IPS-15b (cell line): ENCODE results near the gene FTCD.
A peak's percentile ranks its signal among the peaks of the same experiment; 100 is the strongest.
"Not testable (repeated sequence)": the region's sequence is repeated elsewhere in the genome, so short reads cannot be mapped to it uniquely, and the experiment has no call there.

Experiments used
- H3K27me3 ChIP-seq: one replicate; pipeline ENCODE4 v1.6.1; 2013; ENCODE audit warnings: low read length; ENCODE audit not compliant: control insufficient read depth, insufficient read depth
- H3K36me3 ChIP-seq: one replicate; pipeline ENCODE4 v1.6.1; 2013; ENCODE audit warnings: low read length; ENCODE audit not compliant: control insufficient read depth, insufficient read depth
- H3K4me1 ChIP-seq: one replicate; pipeline ENCODE4 v1.6.1; 2013; ENCODE audit warnings: mild to moderate bottlenecking, low read length; ENCODE audit not compliant: control insufficient read depth, insufficient read depth
- H3K4me3 ChIP-seq: one replicate; pipeline ENCODE4 v1.5.1; 2013; ENCODE audit warnings: low read depth, low read length
- H3K9ac ChIP-seq: one replicate; pipeline ENCODE4 v1.6.1; 2013; ENCODE audit warnings: low read depth, mild to moderate bottlenecking, low read length
- H3K9me3 ChIP-seq: one replicate; pipeline ENCODE4 v1.6.1; 2013; ENCODE audit warnings: mild to moderate bottlenecking, low read length; ENCODE audit not compliant: control insufficient read depth, insufficient read depth

FTCD gene

DNA sequence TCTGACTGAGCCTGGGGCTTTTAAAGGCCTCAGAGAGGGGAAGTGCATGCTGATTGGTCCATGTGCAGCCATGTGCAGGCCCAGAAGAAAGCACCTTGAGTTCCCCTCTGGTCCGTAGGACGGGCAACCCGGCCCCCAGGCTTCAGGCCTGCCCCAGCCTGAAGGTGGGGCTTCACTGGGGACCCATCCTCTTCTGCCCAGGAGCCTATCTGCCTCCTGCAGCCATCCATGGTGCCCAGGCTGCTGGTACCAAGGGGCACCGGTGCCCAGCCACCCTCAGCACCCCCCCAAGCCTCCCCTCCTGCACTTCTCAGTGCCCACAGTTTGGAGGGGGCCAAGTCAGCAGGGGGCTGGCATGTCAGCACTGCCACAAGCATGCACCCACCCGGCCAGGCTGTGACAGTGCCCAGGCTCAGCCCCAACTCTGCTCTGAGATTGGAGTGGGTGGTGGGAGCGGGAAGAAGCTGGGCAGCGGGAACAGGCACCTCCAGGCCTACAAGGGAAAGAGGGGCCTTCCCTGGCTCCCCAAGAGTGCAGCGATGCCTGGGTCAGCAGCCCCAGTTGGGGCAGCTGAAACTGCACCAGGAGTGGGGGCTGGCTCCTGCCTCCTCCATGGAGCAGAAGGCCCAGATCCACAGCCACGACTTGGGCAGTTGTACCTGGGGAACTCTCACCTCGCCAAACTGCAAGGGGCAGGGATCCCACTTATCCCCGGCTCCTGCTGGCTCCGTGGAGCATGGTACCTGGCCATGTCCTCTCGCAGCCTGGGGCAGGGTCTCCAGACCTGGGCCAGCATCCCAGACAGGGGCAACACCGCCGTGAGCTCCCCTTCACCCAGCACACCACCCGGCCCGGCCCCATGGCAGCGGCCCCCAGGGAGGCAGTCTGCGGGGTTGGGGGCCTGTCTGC, 45.8 kb downstream of the FTCD start:
- no peaks in the 10 kb centered on the region for H3K4me1 ChIP-seq
- H3K36me3 ChIP-seq = peaks cover 22% of the 10 kb centered on the region
- H3K4me3 ChIP-seq = no peak overlapping the region
- no peak overlapping the region for H3K9ac ChIP-seq
- H3K9me3 ChIP-seq = no peaks in the 10 kb centered on the region
- H3K27me3 ChIP-seq = no peaks in the 10 kb centered on the region

DNA sequence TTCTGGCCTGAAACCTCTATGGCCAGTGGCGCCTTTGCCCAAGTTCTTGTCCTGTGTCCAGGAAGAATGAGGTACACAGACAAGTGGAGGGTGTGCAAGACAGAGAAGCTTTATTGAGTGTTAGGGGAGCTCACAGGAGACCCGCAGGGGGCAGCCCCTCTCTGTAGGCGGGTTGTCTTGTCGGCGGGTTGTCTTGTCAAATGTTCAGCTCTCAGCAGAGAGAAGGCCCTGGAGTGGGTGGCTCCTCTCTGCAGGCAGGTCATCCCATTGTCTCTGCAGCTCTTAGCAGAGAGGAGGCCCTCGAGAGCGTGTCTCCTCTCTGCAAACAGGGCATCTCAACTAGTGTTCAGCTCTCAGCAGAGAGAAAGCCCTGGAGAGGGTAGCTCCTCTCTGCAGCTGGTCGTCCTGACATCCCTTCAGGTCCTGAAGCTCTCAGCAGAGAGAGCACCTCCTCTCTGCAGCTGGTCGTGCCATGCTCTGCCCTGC, 46.5 kb downstream of the FTCD start:
- no peaks in the 10 kb centered on the region for H3K9me3 ChIP-seq
- no peaks in the 10 kb centered on the region for H3K4me1 ChIP-seq
- H3K4me3 ChIP-seq = no peak overlapping the region
- H3K27me3 ChIP-seq = no peaks in the 10 kb centered on the region
- peaks cover 22% of the 10 kb centered on the region for H3K36me3 ChIP-seq
- no peak overlapping the region for H3K9ac ChIP-seq

DNA sequence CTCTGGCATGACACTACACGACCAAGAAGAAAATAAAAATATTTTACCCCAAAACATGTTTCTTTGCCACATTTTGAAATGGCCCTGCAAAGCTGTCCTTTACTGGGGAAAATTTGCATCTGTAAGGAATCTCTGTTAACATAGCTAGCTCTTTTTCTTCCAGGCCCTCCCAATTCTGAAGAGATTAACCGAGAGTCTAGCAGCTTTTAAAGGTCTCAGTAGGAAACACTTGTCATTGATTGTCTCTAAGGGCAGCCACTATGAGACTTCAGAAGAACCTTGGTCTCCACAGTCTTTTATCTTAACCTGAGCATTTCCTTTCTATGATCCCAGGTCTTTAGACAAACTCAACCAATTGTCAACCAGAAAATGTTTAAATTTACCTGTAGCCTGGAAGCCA, 48.0 kb downstream of the FTCD start:
- not testable (repeated sequence) for H3K4me3 ChIP-seq, H3K9me3 ChIP-seq, H3K4me1 ChIP-seq, H3K36me3 ChIP-seq, H3K27me3 ChIP-seq, H3K9ac ChIP-seq

DNA sequence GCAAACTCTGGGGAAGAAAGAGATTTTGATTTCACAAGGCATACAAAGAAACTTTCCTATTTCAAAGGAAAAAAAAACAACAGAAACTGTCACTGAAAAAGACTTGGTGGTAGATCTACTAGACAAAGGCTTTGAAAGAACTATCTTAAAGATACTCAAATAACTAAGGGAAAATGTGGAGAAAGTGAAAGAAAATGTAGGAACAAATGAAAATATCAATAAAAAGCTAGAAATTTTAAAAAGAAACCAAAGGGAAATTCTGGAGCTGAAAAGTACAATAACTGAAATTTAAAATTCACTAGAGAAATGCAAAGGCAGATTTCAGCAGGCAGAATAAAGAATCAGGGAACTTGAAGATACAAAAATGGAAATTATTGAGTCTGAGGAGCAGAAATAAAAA, 51.3 kb downstream of the FTCD start:
- Histone ChIP-seq H3K4me1 (no peaks in the 10 kb centered on the region), H3K27me3 (no peaks in the 10 kb centered on the region), H3K9ac (no peak overlapping the region), H3K36me3 (no peaks in the 10 kb centered on the region), H3K9me3 (no peaks in the 10 kb centered on the region), H3K4me3 (no peak overlapping the region)

DNA sequence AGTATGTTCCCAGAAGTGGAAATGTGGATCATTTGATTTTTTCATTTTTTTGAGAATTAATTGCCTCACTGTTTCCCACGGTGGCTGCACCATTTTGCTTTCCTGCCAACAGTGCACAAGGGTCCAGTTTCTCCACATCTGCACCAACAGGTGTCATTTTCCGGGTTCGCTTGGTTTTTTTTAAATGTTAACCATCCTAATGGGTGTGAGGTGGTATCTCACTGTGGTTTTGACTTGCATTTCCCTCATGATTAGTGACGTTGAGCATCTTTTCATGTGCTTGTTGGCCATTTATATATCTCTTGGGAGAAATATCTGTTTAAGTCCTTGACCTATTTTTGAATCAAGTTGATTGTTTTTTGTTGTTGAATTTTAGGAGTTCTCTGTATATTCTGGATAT, 54.5 kb downstream of the FTCD start:
- Histone ChIP-seq H3K36me3 (no peaks in the 10 kb centered on the region), H3K9me3 (no peaks in the 10 kb centered on the region), H3K4me3 (no peak overlapping the region), H3K4me1 (no peaks in the 10 kb centered on the region), H3K27me3 (peaks cover 6% of the 10 kb centered on the region), H3K9ac (no peak overlapping the region)

DNA sequence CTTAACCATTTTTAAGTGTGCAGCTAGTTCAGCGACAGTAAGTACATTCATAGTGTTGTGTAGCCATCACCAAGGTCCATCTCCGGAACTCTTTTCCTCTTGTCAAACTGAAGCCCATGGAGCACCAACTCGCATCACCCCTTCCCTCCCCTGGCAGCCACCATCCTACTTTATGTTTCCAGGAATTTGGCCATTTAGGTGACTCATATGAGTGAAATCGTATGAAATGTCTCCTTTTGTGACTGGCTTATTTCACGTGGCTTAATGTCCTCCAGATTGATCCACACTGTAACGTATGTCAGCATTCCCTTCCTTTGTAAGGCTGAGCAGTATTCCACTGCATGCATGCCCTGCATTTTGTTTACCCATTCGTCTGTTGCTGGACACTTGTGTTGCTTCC, 55.0 kb downstream of the FTCD start:
- Histone ChIP-seq H3K9ac (no peak overlapping the region), H3K9me3 (no peaks in the 10 kb centered on the region), H3K36me3 (no peaks in the 10 kb centered on the region), H3K4me1 (no peaks in the 10 kb centered on the region), H3K4me3 (no peak overlapping the region), H3K27me3 (peaks cover 6% of the 10 kb centered on the region)

DNA sequence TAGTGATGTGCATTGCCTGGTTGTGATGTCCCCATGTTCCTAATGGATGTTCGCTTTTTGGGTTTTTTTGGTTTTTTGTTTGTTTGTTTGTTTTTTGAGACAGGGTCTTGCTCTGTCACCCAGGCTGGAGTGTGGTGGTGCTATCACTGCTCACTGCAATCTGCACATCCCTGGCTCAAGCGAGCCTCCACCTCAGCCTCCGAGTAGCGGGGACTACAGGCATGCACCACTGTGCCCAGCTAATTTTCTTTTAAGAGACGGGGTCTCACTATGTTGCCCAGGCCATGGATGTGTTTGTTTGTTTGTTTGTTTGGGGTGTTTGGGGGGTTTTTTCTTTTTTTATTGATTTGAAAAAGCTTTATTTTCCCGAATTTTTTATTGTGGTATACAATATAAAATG, 55.4 kb downstream of the FTCD start:
- H3K36me3 ChIP-seq = no peaks in the 10 kb centered on the region
- no peak overlapping the region for H3K9ac ChIP-seq
- H3K9me3 ChIP-seq = no peaks in the 10 kb centered on the region
- peaks cover 6% of the 10 kb centered on the region for H3K27me3 ChIP-seq
- no peaks in the 10 kb centered on the region for H3K4me1 ChIP-seq
- H3K4me3 ChIP-seq = no peak overlapping the region

DNA sequence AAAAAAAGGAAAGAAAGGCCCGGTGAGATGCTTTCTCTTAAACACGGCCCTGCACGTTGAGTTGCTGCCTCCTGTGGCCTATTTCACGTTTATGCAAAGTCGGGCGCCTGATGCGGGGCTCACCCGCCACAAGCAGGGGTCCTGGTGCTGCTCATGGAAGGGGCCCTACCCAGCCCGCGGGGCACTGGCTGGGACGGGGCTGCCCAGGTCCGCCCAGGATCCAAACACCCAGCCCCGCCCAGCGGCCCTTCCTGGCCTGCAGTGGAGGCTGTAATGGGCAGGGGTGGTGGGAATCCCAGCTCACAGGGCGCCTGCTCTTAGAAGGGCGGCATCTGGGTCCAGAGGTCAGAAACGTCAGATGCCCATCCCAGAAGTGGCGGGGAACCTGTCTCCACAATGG, 55.9 kb downstream of the FTCD start:
- no peaks in the 10 kb centered on the region for H3K9me3 ChIP-seq

DNA sequence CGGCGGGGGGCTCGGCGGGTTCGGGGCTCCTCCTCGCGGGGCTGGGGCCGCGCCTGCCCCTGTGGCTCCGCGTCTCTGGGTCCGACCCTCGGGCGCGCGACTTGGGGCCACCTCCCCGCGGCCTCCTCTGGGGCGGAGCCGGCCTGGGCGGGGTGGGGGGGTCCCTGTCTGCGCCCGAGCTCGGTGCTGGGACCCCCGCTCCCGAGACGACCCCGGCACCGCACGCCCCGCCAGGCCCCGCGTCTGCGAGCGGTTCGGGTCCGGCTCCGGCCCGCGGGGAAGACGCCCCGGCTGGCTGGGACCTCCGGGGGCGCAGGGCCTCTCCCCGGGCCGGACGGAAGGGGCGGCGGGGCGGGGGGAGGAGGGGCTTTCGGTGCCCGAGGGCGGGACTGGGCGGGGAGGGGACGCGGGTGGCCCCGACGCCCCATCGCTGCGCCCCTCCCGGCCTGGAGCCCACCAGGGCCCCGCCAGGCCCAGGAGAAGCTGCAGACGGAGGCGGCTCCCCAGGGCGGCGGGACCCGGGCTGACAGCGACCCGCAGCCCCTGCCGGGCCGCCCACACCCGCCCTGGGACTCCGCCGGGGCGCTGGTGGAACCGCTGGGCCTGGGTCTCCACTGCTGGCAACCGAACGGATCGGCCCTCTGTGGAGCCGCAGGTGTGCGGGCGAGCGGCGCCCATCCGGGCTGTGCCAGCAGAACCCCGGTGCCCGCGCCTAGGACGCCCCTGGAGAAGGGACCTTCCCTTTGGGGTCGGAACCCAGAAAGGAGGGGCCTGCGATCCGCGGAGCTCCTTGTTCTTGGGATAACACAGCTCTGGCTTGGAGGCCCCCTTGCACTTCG, 56.9 kb downstream of the FTCD start:
- Histone ChIP-seq H3K4me3 (peak overlapping the region; percentile 62), H3K4me1 (no peaks in the 10 kb centered on the region)

More for the DNA sequence above, 55.9 kb downstream of the FTCD start:
- Histone ChIP-seq H3K4me1 (no peaks in the 10 kb centered on the region), H3K4me3 (peak overlapping the region; percentile 62), H3K27me3 (peaks cover 6% of the 10 kb centered on the region), H3K9ac (no peak overlapping the region), H3K36me3 (no peaks in the 10 kb centered on the region)

DNA sequence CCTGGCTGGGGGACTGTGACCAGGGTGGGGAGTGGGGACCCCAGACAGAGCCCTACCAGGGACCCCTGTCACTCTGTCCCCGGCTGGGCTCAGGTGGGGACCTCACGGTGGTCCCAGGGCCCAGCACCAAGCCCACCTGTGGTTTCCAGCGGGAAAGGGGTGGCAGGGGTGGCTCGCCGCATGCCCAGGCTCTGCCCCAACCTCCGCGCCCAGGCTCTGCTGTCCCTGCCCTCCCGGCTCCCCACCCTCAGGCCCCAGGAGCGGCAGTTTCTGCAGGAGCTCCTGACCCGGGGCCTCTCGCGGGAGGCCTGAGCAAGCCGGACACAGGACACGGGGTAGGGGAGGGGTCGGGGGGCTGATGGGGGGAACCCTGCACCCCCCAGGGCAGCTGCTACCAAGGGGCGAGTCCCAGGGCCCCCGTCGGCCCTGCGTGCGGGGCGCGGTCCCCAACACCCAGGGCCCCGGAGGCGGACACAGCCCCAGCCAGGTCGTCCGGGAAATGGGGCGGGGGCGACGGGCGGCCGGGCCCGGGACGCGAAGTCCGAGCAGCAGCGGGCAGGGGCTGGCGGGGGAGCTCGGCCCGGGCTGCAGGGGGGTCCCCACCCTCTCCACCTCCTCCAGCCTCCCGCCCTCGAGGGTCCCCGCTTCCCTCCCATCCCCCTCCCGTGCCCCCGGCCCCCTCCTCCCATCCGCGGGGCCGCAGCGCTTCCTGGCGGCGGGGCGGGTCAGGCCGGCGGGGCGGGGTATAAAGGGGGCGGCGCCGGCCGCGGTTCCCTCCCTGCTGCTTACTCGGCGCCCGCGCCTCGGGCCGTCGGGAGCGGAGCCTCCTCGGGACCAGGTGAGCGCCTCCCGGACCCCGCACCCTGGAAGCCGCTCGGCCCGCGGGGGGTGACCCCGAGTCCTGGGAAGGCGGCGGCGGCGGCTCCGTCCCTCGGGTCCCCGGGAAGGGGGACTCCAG, 57.8 kb downstream of the FTCD start, which contains the start of gene COL6A2:
COL6A2 (plus strand) TSS at position 777 of the 958 bp plus-strand sequence.
- no peak within 1 kb of the TSS for H3K9ac ChIP-seq
- H3K4me1 ChIP-seq = no peaks in the 10 kb centered on the region
- H3K4me3 ChIP-seq = peak within 1 kb of the TSS; percentile 62
- peaks cover 6% of the 10 kb centered on the region for H3K27me3 ChIP-seq
- H3K36me3 ChIP-seq = no peaks in the 10 kb centered on the region
- H3K9me3 ChIP-seq = peaks cover 10% of the 10 kb centered on the region

More for the DNA sequence above, 56.9 kb downstream of the FTCD start:
- Histone ChIP-seq H3K27me3 (peaks cover 6% of the 10 kb centered on the region), H3K36me3 (no peaks in the 10 kb centered on the region), H3K9me3 (peaks cover 7% of the 10 kb centered on the region), H3K9ac (no peak overlapping the region)
